Vagina (tissue), 2 donors: ENCODE data around the gene CD79A.

Experiments used
- CTCF ChIP-seq, 3 experiments: fragments of 450-650 bp in 2 of 3; fragments of 200-600 bp in 1 of 3; sonication (generic) in 1 of 3; IDR thresholded peaks; one replicate each; pipeline ENCODE4 v1.5.1; 2017 to 2019; ENCODE audit warnings: antibody characterized with exemption in 3 of 3, mild to moderate bottlenecking in 2 of 3, moderate library complexity in 2 of 3
- POLR2A ChIP-seq, 2 donors: fragments of 450-650 bp; IDR thresholded peaks; one replicate each; pipeline ENCODE4 v1.6.1; 2017; ENCODE audit warnings: antibody characterized with exemption in 2 of 2, mild to moderate bottlenecking in 2 of 2, moderate library complexity in 2 of 2

- no peak for TF ChIP-seq CTCF (IDR thresholded peaks at IDR 0.05)
- no peak for TF ChIP-seq POLR2A (IDR thresholded peaks at IDR 0.05)
These were observed 10.0 kb downstream of the CD79A start for GRCh38 chr19:41886761-41887710.
